ENCODE data around the gene BEAN1. TPM values are rescaled to one million over a fixed set of nuclear protein-coding genes. Genes with fewer than 3 reads are reported as not detected.

BEAN1 gene
- total RNA-seq, 1 donor from 2014 or later: 1.2 TPM

- no peak overlapping the region for H3K4me2 ChIP-seq (ENCODE audit: low read length)
- Mint-ChIP-seq H3K36me3 (ENCODE audit: low read depth, unreplicated experiment) (no peaks in the 10 kb centered on the region), H3K4me1 (ENCODE audit: low read depth, unreplicated experiment) (peaks cover 4% of the 10 kb centered on the region), H3K27ac (ENCODE audit: unreplicated experiment) (no peak overlapping the region), H3K9me3 (ENCODE audit: unreplicated experiment) (no peaks in the 10 kb centered on the region), H3K4me3 (ENCODE audit: unreplicated experiment) (no peak overlapping the region), H3K27me3 (ENCODE audit: low read depth, unreplicated experiment) (peaks cover 28% of the 10 kb centered on the region)
- no peaks in the 10 kb centered on the region for H4K20me1 ChIP-seq (ENCODE audit: insufficient read depth, low read length)
- no peak overlapping the region for H3K9ac ChIP-seq (ENCODE audit: low read length)
- FAIRE-seq (no peak), DNase-seq (ENCODE audit: low read depth) (no peak)
- H3K9me3 ChIP-seq (ENCODE audit: insufficient read depth, low read depth, low read length): no peaks in the 10 kb centered on the region
- H3K4me1 ChIP-seq (ENCODE audit: insufficient read depth, low read length): no peaks in the 10 kb centered on the region
- TF ChIP-seq CTCF (IDR thresholded peaks at IDR 0.05; ENCODE audit: insufficient read depth, low read depth, low read length): no peak
- peaks cover 9% of the 10 kb centered on the region for H3K27me3 ChIP-seq (ENCODE audit: insufficient read depth, low read length)
- no peak overlapping the region for H3K4me3 ChIP-seq (ENCODE audit: insufficient read depth, low read depth, low read length)
- no peak overlapping the region for H3K27ac ChIP-seq (ENCODE audit: low read depth, low read length)
- no peak overlapping the region for H2AFZ ChIP-seq (ENCODE audit: low read depth, low read length)
- no peaks in the 10 kb centered on the region for H3K36me3 ChIP-seq (ENCODE audit: insufficient read depth, low read length)
- H3K79me2 ChIP-seq (ENCODE audit: insufficient read depth, low read length): no peaks in the 10 kb centered on the region
Measured at GRCh38 chr16:66454751-66455150, 27.7 kb downstream of the BEAN1 start.

- H3K4me3 ChIP-seq (ENCODE audit: insufficient read depth, low read depth, low read length): no peak overlapping the region
- Mint-ChIP-seq H3K36me3 (ENCODE audit: low read depth, unreplicated experiment) (no peaks in the 10 kb centered on the region), H3K27ac (ENCODE audit: unreplicated experiment) (no peak overlapping the region), H3K4me1 (ENCODE audit: low read depth, unreplicated experiment) (peaks cover 4% of the 10 kb centered on the region), H3K9me3 (ENCODE audit: unreplicated experiment) (no peaks in the 10 kb centered on the region), H3K27me3 (ENCODE audit: low read depth, unreplicated experiment) (peaks cover 38% of the 10 kb centered on the region), H3K4me3 (ENCODE audit: unreplicated experiment) (no peak overlapping the region)
- H4K20me1 ChIP-seq (ENCODE audit: insufficient read depth, low read length): no peaks in the 10 kb centered on the region
- DNase-seq (ENCODE audit: low read depth) (no peak), FAIRE-seq (no peak)
- no peaks in the 10 kb centered on the region for H3K79me2 ChIP-seq (ENCODE audit: insufficient read depth, low read length)
- H3K27me3 ChIP-seq (ENCODE audit: insufficient read depth, low read length): peaks cover 19% of the 10 kb centered on the region
- H3K9me3 ChIP-seq (ENCODE audit: insufficient read depth, low read depth, low read length): no peaks in the 10 kb centered on the region
- no peak overlapping the region for H3K27ac ChIP-seq (ENCODE audit: low read depth, low read length)
- no peak overlapping the region for H2AFZ ChIP-seq (ENCODE audit: low read depth, low read length)
- H3K4me1 ChIP-seq (ENCODE audit: insufficient read depth, low read length): no peaks in the 10 kb centered on the region
- no peak overlapping the region for H3K9ac ChIP-seq (ENCODE audit: low read length)
- H3K36me3 ChIP-seq (ENCODE audit: insufficient read depth, low read length): no peaks in the 10 kb centered on the region
- TF ChIP-seq EZH2 (IDR thresholded peaks at IDR 0.05; ENCODE audit: insufficient read depth, low read length) (no peak), CTCF (IDR thresholded peaks at IDR 0.05; ENCODE audit: insufficient read depth, low read depth, low read length) (no peak)
- no peak overlapping the region for H3K4me2 ChIP-seq (ENCODE audit: low read length)
Measured at GRCh38 chr16:66455970-66456369, 28.9 kb downstream of the BEAN1 start.

GRCh38 chr16:66457888-66458287 is 30.8 kb downstream of the BEAN1 start:
- TF ChIP-seq EZH2 (IDR thresholded peaks at IDR 0.05; ENCODE audit: insufficient read depth, low read length) (no peak), CTCF (IDR thresholded peaks at IDR 0.05; ENCODE audit: insufficient read depth, low read depth, low read length) (no peak)
- H3K27ac ChIP-seq (ENCODE audit: low read depth, low read length): no peak overlapping the region
- no peaks in the 10 kb centered on the region for H3K79me2 ChIP-seq (ENCODE audit: insufficient read depth, low read length)
- H3K9me3 ChIP-seq (ENCODE audit: insufficient read depth, low read depth, low read length): no peaks in the 10 kb centered on the region
- DNase-seq (ENCODE audit: low read depth): peak; percentile 37
- peaks cover 4% of the 10 kb centered on the region for H3K4me1 Mint-ChIP-seq (ENCODE audit: low read depth, unreplicated experiment)
- H3K36me3 Mint-ChIP-seq (ENCODE audit: low read depth, unreplicated experiment): no peaks in the 10 kb centered on the region
- H3K4me3 ChIP-seq (ENCODE audit: insufficient read depth, low read depth, low read length): no peak overlapping the region
- H2AFZ ChIP-seq (ENCODE audit: low read depth, low read length): no peak overlapping the region
- peak overlapping the region; percentile 13 for H3K4me2 ChIP-seq (ENCODE audit: low read length)
- H3K9ac ChIP-seq (ENCODE audit: low read length): no peak overlapping the region
- no peak overlapping the region for H3K27ac Mint-ChIP-seq (ENCODE audit: unreplicated experiment)
- H3K27me3 Mint-ChIP-seq (ENCODE audit: low read depth, unreplicated experiment): peaks cover 47% of the 10 kb centered on the region
- no peak overlapping the region for H3K4me3 Mint-ChIP-seq (ENCODE audit: unreplicated experiment)
- peaks cover 25% of the 10 kb centered on the region for H3K27me3 ChIP-seq (ENCODE audit: insufficient read depth, low read length)
- H3K4me1 ChIP-seq (ENCODE audit: insufficient read depth, low read length): no peaks in the 10 kb centered on the region
- no peaks in the 10 kb centered on the region for H3K36me3 ChIP-seq (ENCODE audit: insufficient read depth, low read length)
- no peak for FAIRE-seq
- H3K9me3 Mint-ChIP-seq (ENCODE audit: unreplicated experiment): no peaks in the 10 kb centered on the region
- H4K20me1 ChIP-seq (ENCODE audit: insufficient read depth, low read length): no peaks in the 10 kb centered on the region

All from astrocyte (in vitro differentiated cells and primary cell).